ENCODE results near the gene BAZ2B. TPM values are rescaled to one million over a fixed set of nuclear protein-coding genes. Genes with fewer than 3 reads are reported as not detected.
A peak's percentile ranks its signal among the peaks of the same experiment; 100 is the strongest.

BAZ2B gene
- total RNA-seq, 2 donors from 2014 or later: 53.1 to 64.1 TPM

GRCh38 chr2:159476329-159476728 is 140.0 kb downstream of the BAZ2B start:
- Mint-ChIP-seq H3K27me3 (ENCODE audit: insufficient read depth) (no peaks in the 10 kb centered on the region), H3K4me3 (no peak overlapping the region), H3K4me1 (no peaks in the 10 kb centered on the region), H3K9me3 (peaks cover 2% of the 10 kb centered on the region), H3K36me3 (ENCODE audit: low read depth) (peaks cover 55% of the 10 kb centered on the region), H3K27ac (no peak overlapping the region)
- WGBS, 2 experiments (ENCODE audit: insufficient coverage in 1 of 2, insufficient read length in 1 of 2): 93 to 100% methylated on average over 2 of the region's 2 CpGs
- Histone ChIP-seq H3K9me3 (ENCODE audit: control insufficient read depth, low read length) (no peaks in the 10 kb centered on the region), H3K36me3 (ENCODE audit: control insufficient read depth, insufficient read depth, low read length) (peaks cover 30% of the 10 kb centered on the region), H3K9ac (ENCODE audit: extremely low read depth, low read length, poor library complexity, severe bottlenecking) (no peak overlapping the region), H3K4me3 (ENCODE audit: low read length) (no peak overlapping the region), H3K27ac (ENCODE audit: low read depth, low read length) (no peak overlapping the region), H3K27me3 (ENCODE audit: control insufficient read depth, insufficient read depth, low read length, poor library complexity, severe bottlenecking) (no peaks in the 10 kb centered on the region), H3K4me1 (ENCODE audit: control insufficient read depth, insufficient read depth, low read length) (no peaks in the 10 kb centered on the region)
- DNase-seq: no peak
- no peak for TF ChIP-seq CTCF (conservative IDR thresholded peaks at IDR 0.05)

GRCh38 chr2:159475793-159476192 is 140.6 kb downstream of the BAZ2B start:
- Mint-ChIP-seq H3K27ac (no peak overlapping the region), H3K27me3 (ENCODE audit: insufficient read depth) (no peaks in the 10 kb centered on the region), H3K4me3 (no peak overlapping the region), H3K9me3 (peaks cover 2% of the 10 kb centered on the region), H3K36me3 (ENCODE audit: low read depth) (peaks cover 58% of the 10 kb centered on the region), H3K4me1 (no peaks in the 10 kb centered on the region)
- Histone ChIP-seq H3K36me3 (ENCODE audit: control insufficient read depth, insufficient read depth, low read length) (peaks cover 30% of the 10 kb centered on the region), H3K4me3 (ENCODE audit: low read length) (no peak overlapping the region), H3K9ac (ENCODE audit: extremely low read depth, low read length, poor library complexity, severe bottlenecking) (no peak overlapping the region), H3K27ac (ENCODE audit: low read depth, low read length) (no peak overlapping the region), H3K4me1 (ENCODE audit: control insufficient read depth, insufficient read depth, low read length) (no peaks in the 10 kb centered on the region), H3K9me3 (ENCODE audit: control insufficient read depth, low read length) (no peaks in the 10 kb centered on the region), H3K27me3 (ENCODE audit: control insufficient read depth, insufficient read depth, low read length, poor library complexity, severe bottlenecking) (no peaks in the 10 kb centered on the region)
- peak; percentile 64 for DNase-seq
- 91 to 100% methylated on average over 3 to 4 of the region's 4 CpGs for WGBS, 2 experiments (ENCODE audit: insufficient coverage in 1 of 2, insufficient read length in 1 of 2)
- TF ChIP-seq CTCF (conservative IDR thresholded peaks at IDR 0.05): peak; percentile 30

- no peaks in the 10 kb centered on the region for H3K27me3 ChIP-seq (ENCODE audit: control insufficient read depth, insufficient read depth, low read length, poor library complexity, severe bottlenecking)
- no peak for TF ChIP-seq CTCF (conservative IDR thresholded peaks at IDR 0.05)
- WGBS, 2 experiments (ENCODE audit: insufficient coverage in 1 of 2, insufficient read length in 1 of 2): 49 to 50% methylated on average over 2 of the region's 2 CpGs
- Mint-ChIP-seq H3K4me1 (no peaks in the 10 kb centered on the region), H3K36me3 (ENCODE audit: low read depth) (peaks cover 71% of the 10 kb centered on the region), H3K27me3 (ENCODE audit: insufficient read depth) (no peaks in the 10 kb centered on the region), H3K9me3 (peaks cover 6% of the 10 kb centered on the region), H3K4me3 (no peak overlapping the region), H3K27ac (no peak overlapping the region)
- no peaks in the 10 kb centered on the region for H3K9me3 ChIP-seq (ENCODE audit: control insufficient read depth, low read length)
- no peaks in the 10 kb centered on the region for H3K4me1 ChIP-seq (ENCODE audit: control insufficient read depth, insufficient read depth, low read length)
- no peak for DNase-seq
- H3K36me3 ChIP-seq (ENCODE audit: control insufficient read depth, insufficient read depth, low read length): peaks cover 22% of the 10 kb centered on the region
- no peak overlapping the region for H3K9ac ChIP-seq (ENCODE audit: extremely low read depth, low read length, poor library complexity, severe bottlenecking)
- H3K4me3 ChIP-seq (ENCODE audit: low read length): no peak overlapping the region
- H3K27ac ChIP-seq (ENCODE audit: low read depth, low read length): no peak overlapping the region
These were observed 145.0 kb downstream of the BAZ2B start for GRCh38 chr2:159471340-159471739.
